GOT3 (cell line): Measurements from ENCODE around the gene UFD1.

Experiments used
- DNase-seq: peaks from one replicate; lab custom pipeline; 2025; ENCODE audit warnings: mixed read lengths; lab: John Stamatoyannopoulos, UW

The UFD1 gene

DNA sequence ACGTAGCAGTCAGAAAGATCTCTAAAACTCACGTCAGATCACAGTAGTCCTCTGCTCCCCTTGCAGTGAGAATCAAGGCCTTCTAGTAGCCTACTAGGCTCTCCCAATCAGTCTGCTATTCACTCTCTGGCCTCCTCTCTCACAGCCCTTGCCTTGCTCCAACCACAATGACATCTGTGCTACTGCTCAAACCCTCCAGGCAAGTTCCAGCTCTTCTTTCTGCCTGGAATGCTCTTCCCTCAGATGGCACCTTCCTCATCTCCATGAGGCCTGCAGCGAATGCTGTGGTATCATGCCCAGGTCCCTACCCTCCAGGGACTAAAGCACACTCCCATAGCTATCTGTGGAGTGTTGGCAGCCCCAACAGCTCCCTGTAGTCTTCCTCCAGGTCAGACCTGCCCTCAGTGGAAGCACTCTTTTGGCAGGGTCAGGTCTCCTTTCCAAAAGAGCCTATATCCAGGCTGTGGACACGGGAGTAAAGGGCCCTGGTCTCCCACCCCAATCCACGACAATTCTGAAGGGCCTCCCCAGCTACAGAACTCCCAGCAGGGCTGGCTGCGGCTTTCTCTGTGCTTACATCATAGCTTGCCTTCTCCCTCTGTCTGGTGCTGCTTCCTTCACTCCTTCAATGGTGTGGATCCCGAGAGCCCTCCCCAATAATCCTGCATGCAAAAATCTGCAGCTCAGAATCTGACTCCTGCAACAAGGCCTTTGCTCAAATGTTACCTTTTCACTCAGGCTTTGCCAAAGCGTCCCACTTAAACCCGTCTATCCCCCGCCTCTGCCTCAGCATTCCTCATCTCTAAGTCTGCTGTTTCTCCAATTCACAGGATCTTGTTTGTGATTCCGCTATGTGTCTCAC lies 56.3 kb downstream of the UFD1 start:
- DNase-seq: no peak

DNA sequence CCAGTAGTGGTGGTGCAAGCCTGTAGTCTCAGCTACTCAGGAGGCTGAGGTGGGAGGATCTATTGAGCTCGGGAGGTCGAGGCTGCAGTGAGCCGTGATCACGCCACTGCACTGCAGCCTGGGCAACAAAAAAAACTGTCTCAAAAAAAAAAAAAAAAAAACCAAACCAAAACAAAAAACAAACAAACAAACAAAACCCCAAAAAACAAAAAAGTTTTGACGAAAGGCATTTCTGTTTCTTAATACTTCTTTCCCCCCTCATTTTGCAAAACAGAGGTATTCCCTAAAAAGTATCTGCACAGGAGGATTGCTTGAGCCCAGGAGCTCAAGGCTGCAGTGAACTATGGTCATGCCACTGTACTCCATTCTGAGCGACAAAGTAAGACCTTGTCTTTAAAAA lies 58.7 kb downstream of the UFD1 start:
- DNase-seq: no peak

DNA sequence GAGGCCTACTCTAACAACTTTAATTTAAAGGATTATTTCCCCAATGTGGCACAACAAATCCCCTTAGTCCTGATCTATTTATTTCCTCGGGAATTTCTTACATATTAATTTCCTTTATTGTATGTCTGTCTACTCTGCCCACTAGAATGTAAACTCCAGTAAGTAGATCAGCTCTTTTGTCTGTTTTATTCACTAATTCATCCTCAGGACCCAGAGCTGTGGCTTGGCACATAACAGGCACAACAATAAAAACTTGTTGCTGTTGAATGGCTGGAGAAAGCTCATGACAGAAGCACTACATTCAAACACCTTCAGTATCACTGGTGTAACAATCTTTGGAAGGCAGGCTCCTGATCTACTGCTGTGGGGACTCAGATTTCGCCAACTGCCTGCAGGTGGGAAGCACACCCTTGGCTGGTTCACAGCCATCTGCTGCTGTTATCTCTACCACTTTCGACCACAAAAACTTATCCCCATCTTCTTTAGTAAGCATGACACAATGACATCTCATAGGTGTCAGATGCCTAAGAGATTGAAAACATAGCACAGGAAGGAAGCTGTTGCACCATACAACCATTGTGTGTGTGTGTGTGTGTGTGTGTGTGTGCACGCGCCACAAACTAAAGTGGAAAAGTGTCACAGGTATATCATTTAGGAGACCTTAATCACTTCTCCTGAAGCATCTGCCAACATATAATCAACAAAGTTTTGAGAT lies 59.4 kb downstream of the UFD1 start:
- DNase-seq: no peak

GRCh38 chr22:19419086-19419463 lies 59.9 kb downstream of the UFD1 start:
- DNase-seq: no peak

DNA sequence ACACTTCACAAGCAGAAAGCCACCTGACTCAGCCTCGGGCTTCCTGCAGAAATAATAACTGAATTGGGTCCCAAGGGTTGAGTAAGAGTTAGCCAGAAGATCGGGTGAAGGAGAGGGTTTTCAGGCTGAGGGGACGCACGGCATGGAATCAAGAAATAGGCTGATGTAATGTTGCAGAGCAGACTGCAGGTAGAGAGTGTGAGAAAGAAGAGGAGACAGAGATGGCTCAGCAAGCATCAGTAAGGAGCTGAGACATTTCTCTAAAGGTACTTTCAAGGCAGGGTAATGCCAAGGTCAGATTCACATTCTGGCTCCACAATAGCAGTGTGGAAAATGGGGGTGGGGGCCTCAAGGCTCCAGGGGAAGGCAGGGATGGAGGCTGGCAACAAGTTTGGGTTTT lies 66.1 kb downstream of the UFD1 start:
- DNase-seq: no peak

GRCh38 chr22:19412478-19412877 lies 66.5 kb downstream of the UFD1 start:
- no peak for DNase-seq

GRCh38 chr22:19411690-19412045 lies 67.3 kb downstream of the UFD1 start:
- DNase-seq: no peak

DNA sequence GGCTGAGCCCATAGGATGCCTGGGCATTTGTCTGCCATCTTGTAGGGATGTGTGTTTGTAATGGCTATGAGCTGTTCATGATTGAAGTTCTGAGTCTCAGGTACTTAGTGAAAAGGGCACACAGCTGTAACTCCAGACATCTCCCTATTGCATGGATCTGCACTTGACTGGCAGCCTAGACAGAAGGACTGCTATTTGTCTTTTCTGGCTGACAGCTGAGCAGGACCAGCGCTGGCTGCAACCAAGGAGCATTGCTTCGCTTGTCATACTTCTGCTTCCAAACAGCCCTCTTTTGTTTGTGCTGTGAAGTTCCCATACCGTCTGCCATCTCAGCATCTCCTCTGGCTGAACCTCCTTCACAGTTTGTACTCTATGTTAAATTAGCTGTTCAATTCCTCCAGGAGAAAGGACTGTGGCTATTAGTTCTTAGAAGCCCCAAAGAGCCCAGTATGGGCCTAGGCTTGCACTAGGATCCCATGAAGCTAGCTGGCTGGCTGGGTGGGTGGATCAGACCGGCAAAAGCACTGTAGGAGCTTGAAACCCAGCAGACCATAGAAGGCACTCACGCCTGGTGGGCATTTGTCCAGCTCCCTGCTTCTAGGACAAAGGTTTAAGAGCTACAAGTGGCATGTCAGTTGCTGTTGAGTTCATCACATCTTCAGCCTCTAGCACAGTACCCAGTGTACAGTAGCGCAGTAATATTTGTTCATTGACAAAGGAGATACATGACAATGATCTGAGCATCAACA lies 67.9 kb downstream of the UFD1 start:
- DNase-seq: no peak

- no peak for DNase-seq
These were observed 71.1 kb downstream of the UFD1 start for GRCh38 chr22:19407649-19408606.

- no peak for DNase-seq
These were observed 72.1 kb downstream of the UFD1 start for GRCh38 chr22:19406846-19407245.

GRCh38 chr22:19406281-19406811 lies 72.6 kb downstream of the UFD1 start:
- DNase-seq: no peak

GRCh38 chr22:19405652-19406051 lies 73.3 kb downstream of the UFD1 start:
- DNase-seq: no peak

- no peak for DNase-seq
These were observed 73.9 kb downstream of the UFD1 start for GRCh38 chr22:19405133-19405532.

DNA sequence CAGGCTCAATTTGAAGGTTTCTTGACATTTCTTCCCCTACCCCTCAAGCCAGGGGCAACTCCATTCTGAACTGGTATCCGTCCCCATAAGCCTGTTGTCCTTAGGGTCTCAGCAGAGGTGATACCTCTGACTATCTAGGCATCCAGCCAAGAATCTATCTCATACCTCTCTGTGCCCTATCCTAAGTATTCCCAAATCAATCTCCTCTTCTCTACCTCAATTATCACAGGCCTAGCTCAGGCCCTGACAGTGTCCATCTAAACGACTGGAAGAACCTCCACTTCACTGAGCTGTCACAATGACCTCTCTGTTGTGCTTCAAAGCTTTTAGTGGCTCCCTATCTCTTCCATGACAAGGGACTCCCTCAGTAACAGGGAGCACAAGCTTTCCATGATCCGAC lies 74.3 kb downstream of the UFD1 start:
- DNase-seq: no peak

- DNase-seq: no peak
These were observed 76.3 kb downstream of the UFD1 start for GRCh38 chr22:19402642-19403191.

- DNase-seq: no peak
These were observed 77.5 kb downstream of the UFD1 start for GRCh38 chr22:19401483-19401882.

- DNase-seq: no peak
These were observed 78.1 kb downstream of the UFD1 start for GRCh38 chr22:19400881-19401280.
